GM21576 (cell line): ENCODE results near the gene NUP210.
"Not testable (repeated sequence)": the region's sequence is repeated elsewhere in the genome, so short reads cannot be mapped to it uniquely, and the experiment has no call there.

Source experiments
- ATAC-seq: cut with Tn5 transposase; IDR thresholded peaks from one replicate; pipeline ENCODE4 v1.9.1; 2021; ENCODE audit warnings: mild to moderate bottlenecking, moderate library complexity; ENCODE audit not compliant: unreplicated experiment

The NUP210 gene

DNA sequence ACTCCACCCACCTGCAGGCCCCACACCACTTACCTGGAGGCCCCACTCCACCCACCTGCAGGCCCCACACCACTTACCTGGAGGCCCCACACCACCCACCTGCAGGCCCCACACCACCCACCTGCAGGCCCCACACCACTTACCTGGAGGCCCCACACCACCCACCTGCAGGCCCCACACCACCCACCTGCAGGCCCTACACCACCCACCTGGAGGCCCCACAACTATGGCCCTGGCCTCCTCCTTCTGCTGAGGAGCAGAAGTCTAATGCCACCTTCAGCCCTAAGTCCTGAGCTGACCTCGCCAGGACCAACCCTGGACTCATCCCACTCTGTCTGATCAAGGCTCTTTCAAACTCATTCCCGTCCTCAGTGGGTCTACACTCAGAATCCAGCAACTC is 42.4 kb downstream of the NUP210 start:
- ATAC-seq: not testable (repeated sequence)

DNA sequence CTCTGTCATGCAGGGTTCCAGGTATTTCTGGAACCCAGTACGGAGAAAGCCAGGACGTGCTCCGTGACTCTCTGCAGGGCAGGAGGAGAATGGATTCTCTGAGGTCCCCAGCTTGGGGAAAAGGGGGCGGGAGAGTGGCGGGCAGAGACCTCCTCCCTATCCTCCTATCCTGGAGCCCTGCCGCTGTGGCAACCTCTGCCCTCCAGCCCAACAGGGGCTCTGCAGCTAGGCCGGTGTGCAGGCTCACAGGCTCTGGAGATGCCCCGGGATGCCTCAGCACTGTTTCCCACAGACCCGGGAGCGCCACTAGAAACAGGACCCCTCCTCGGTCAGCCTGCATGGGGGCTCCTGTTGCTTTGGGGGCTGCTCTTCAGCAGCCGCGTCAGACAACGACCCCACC is 43.1 kb downstream of the NUP210 start:
- no peak for ATAC-seq

DNA sequence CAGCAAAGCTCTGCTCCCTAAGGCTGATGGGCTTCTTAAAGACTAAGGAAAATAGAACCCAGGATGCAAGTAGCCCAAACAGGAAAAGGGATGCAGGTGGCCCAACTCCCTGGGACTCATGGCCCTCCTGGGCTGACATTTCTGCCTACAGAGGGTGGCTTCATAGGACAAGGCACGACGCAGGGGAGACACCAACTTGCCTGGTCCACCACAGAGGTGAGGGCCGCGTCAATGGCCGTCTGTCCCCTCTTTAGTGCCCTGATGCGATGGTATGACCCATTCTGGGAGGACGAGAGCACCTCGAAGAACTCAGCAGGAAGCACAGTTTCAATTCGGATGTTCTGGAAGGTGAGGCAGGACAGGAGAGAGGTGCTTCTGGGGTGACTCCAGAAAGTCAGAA is 44.0 kb downstream of the NUP210 start:
- ATAC-seq: no peak

DNA sequence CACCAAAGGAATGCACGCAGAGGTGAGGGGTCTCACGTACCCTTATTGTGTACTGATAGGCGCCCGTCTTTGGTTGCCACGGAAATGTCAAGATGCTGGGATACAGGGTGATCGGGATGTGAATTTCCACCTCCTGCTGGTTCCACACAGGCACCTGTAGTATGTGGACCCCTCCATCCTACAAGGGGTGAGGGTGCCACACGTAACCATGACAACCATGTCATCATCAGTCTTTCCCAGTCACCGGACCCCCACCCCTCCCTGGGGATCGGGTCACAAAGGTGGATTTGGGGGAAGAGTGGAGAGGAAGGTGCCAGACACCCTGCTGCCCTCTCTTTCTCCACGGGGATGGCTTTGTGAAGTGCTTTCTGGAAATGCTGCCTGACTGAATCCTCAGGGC is 44.7 kb downstream of the NUP210 start:
- no peak for ATAC-seq

DNA sequence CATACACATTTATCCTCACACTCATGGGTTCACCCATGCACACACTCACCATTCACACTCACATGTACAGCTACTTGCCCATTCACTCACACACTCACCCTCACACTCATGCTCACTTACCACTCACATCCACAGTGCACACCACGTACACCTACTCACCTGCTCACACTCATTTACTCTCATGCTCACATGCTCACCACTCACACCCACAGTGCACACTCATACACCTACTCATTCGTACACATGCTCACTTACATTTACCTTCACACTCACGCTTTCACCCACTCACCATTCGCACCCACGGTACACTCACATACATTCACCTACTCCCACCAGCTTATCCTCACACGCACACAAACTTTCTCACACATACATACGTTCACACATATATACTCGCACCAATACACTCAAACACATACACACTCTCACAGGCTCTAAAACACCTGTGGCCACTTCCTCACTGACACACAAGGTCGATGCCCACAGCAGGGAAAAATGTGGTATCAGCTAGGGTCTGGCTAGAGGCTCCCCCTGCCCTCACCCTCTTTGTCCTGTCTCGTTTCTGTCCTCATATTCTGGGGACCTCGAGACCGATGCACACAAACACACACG is 46.0 kb downstream of the NUP210 start:
- ATAC-seq: no peak

DNA sequence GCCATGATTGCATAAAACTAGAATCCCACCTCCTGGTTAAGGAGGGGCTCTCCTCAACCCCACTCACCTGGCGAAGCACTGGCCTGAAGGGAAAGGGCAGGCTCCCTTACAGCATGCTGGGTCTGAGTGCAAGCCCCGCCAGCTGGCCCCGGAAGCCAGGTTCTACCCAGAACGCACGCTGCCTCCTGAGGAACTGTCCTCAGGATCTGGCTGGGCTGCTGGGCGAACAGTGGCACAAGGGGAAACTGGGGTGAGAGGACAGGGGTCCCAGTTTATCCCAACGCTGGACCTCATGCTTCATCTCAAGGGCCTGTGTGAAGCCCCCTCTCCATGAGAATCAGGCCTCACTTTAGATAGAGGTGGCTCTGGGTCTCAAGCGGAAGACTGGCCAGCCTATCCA is 47.5 kb downstream of the NUP210 start:
- ATAC-seq: no peak

DNA sequence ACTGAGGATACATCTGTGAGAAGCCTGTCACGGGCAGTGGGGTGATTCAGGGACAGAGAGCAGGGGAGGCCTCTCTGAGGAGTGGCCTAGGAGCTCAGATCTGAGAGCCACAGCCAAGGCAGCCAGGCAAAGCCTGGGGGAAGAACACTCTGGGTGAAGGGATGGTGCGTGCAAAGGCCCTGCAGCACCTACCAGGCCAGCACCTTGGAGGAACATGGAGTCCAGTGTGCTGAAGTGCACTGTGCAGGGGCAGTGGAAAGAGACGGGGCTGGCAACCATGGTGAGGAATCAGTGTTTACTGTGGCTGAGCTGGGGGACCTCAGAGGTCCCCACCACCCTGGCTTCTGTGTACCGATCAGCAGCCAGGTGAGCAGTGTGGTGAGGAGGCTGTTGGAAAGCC is 48.0 kb downstream of the NUP210 start:
- ATAC-seq: no peak

DNA sequence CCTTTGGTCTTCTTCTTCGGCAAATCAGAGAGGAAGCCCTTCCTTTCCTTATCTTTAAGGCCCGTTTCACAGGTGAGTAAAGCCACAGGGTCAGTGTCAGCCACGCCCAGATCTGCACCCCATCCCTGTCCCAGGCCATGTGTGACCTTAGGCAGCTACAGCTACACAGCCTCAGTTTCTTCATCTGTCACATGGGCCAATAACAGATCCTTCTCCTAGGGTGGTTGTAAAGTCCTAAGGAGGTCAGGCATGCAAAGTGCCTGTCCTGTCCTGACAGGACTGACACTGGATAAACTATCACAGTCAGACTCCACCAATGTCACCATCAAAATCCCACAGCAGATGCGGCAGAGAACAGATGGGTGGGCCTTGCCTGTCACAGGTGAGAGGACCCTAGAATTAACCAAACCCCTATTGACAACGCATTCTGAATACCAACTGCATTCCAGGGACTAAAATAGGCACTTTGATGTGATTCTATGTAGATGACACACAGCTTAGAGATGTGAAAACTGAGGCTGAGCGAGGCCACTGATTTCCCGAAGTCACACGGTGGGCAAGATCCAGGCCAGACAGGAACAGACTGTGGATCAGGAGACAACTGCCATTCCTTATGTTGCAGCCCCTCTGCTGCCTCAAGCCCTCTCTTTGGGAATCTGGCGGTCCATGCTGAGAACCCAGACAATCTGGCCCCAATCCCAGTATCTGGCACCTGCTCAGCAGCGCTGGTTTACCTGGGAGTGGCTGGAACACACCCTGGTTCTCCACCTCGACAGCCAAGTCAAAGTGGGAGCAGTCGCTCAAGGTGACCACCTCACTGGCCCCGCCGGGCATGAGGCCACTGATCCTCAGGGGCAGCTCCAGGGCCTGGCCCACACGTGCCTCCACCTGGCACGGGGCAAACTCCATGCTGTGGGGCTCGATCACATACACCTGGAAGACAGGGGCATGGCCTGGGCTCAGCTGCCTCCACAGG is 48.7 kb downstream of the NUP210 start:
- no peak for ATAC-seq

DNA sequence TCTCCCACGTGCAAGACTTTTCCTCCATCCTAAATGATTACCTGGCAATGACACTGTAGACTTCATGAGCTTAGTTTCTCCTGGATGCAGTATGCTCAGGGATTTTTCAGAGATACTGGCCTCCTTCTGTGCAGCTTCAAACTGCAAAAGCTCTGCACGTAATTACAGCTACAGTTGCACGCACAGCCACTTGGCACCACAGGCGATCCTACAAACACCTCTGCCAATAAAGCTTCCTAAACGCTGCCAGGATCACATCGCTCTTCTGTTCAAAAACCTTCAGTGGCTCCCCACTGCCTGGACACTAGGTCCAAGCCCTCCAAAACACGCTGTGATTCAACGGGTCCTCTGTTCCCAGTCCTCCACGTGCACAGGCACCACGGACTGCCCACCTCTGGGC is 49.5 kb downstream of the NUP210 start:
- ATAC-seq: no peak

DNA sequence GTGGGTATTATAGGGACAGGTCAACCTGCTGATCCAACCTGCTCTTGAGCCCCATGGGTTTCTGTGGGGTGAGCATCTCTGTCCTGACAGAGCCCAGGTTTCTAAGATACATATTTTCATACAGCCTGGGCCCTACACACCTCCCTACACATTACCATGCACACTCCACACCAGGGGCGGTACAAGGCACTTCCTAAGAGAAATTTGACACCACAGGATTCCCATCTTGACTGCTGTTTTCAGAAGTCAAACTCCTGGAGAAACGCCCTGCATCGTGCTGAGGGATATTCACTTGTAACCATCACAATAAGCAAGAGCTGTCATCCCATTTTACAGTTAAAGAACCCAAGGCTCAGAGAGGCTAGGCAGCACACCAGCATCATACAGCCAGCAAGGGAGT is 50.1 kb downstream of the NUP210 start:
- no peak for ATAC-seq

DNA sequence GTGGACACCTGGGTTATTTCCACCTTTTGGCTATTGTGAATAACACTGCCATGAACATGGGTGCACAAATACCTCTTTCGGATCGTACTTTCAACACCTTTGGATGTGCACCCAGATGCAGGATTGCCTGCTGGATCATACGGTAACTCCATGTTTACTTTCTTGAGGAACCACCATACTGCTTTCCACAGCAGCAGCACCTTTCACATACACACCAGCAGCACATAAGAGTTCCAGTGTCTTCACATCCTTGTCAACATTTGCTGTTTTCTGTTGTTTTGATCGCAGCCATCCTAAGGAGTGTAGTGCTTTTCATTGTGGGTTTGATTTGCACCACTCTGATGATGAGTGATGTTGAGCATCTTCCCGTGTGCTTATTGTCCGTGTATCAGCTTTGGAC is 51.3 kb downstream of the NUP210 start:
- no peak for ATAC-seq

DNA sequence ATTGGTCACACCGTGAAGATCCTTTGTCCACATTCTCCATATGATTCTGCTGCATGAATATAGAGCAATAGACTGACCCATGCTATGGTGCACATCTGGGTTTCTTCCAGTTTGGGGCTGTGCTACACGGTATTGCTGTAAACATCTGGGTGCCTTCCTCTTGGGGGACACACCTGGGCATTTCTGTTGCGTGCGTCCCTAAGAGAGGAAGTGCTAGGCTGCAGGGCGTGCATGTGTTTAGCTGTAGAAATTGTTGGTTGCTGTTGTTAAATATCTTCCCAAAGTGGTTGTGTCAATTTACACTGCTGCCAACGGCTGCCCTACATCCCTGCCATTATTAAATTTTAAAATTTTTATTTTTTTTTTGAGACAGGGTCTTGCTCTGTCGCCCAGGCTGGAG is 52.4 kb downstream of the NUP210 start:
- no peak for ATAC-seq

DNA sequence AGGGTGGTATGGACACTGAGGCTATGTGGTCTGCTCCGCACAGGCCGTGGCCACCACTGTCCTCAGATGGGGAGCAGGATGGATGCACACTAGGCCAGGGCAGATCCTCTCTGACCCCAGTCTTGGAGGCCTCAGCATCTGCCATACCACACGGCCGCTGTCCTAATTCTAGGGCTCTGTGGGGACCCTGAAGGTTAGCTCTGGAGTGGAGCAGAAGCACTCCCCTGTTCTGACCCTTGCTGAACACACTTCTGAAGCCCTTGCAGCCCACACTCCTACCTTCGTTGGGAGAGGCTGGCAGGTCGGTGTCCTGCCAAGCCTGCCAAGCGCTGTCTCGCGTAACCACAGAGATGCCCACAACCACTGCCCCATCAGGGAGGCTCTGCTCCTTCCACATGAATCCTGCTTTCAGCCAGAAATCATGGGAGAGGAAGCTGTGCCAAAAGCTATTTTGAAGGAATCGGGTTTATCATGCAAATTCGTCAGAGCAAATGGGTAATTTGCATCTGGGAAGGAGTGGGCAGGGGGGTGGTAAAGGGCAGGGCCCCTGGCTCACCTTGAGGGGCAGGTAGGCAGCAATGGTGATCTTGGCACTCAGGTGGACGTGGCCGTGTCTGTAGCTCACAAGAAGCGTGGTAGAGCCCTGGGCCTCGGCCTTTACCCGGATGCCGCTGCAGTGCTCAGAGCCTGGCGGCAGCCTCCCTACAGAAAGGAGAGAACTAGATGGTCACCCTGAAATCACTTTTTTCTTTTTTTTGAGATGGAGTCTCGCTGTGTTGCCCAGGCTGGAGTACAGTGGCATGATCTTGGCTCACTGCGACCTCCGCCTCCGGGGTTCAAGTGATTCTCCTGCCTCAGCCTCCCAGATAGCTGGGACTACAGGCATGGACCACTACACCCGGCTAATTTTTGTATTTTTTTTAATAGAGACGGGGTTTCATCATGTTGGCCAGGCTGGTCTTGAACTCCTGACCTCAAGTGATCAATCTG is 54.4 kb downstream of the NUP210 start:
- ATAC-seq: no peak

DNA sequence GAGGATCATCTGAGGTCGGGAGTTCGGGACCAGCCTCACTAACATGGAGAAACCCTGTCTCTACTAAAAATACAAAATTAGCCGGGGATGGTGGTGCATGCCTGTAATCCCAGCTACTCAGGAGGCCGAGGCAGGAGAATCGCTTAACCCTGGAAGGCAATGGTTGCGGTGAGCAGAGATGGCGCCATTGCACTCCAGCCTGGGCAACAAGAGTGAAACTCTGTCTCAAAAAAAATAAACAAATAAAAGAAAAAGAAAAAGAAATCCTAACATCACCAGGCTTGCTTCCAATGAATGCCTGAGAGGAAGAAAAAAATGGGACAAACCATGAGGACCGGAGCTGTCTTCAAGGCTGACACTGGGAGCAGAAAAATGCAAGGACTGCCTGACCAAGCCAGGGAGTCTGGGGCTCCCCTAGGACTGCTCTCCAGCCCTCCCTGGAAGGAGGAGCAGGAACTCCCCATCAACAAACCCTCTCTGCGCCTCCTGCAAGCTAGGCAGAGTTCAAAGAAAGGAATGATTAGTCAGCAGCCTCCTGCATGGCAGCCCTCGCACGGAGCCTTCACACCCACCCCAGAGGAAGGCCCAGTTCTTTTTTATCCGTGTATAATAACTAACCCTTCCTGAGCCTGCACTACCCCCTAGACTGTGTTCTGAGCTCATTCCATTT is 55.4 kb downstream of the NUP210 start:
- no peak for ATAC-seq

DNA sequence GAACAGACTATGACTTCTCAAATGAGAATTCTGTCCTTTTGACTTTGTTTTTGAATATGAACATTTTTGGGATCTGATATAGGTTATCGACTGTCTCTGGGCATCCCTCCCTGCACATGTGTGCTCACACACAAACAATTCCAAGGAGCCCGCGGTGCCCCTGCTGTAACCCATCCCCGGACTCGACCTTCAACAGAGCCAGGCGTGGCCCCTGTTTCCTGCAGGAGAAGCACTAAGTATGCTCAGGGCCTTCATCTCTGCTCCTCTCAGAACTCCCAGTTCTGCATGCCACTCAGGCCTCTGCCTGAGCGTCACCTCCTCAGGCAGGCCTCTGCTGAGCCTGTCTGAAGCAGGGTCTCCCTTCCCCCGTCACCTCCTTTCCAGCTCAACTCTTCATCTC is 57.6 kb downstream of the NUP210 start:
- ATAC-seq: no peak

DNA sequence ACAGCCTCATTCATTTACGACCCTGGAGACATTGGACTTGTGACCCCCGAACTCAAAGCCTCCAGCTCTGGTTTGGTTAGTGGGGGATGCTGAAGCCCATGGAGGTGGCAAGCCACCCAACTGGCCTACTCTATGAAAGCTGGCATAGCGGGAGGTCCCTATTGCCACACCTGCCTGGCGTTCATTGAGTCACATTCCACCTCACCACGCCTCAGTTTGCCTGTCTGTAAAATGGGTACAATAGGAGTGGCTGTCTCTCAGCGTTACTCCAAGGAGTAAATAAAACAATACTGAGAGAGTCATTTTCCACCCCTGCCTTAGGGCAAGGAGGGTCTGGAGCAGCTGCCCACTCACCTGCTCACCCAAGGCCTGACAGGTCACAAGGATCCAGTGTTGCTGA is 60.2 kb downstream of the NUP210 start:
- ATAC-seq: no peak

DNA sequence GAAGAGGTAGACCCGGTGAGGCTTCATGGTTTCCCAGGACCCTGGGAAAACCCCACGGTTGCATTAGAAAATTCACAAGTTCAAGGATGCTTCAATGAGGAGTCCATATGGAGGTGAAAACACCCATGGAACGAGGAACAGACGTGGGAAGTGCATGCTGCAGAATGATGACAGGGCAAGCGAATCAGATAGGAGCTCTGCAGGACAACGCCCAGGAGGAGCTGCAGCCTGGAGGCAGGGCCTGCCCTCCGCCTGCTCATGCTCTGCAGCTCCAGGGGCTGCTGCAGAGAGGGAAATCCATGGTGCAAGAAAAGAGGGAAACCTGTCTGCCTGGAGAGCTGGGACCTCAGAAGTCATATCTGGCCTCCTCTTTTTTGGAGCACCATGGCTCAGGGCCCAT is 61.5 kb downstream of the NUP210 start:
- ATAC-seq: no peak

DNA sequence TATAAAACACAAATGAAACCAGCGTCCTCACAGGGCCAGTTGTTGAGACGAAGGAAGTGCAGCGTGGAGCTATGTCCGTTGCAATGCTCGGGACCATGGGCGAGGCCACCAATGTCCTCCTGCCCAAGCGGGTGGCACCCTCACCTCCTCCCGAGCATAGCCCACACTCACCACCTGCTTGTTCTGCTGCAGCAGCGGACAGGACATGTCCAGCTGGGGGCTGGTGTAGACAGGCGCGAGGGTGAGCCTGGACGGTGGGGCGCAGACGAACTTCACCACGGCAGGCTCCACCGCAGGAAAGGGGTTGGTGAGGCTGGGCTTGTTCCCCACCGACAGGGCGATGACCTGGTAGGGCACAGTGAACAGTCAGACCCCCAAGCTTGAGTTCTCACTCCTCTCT is 62.1 kb downstream of the NUP210 start:
- ATAC-seq: no peak

DNA sequence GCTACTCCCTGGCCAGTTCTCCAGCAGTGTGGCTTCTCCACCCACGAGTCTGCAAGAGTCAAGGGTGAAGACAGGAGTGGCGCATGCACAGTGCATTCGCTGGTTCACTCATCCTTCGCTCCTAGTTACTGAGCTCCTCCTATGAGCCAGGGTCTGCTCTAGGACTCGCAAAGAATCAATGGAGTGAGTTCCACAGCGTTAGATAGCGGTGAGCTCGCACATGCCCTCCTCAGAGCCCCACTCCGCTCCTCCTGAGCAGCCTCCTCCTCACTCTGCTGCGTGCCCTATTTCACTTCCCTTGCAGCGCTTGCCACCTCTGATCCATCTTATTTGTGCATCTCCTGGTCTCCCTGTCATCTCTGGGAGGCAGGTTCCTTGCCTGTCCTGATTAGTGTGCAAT is 63.0 kb downstream of the NUP210 start:
- no peak for ATAC-seq

DNA sequence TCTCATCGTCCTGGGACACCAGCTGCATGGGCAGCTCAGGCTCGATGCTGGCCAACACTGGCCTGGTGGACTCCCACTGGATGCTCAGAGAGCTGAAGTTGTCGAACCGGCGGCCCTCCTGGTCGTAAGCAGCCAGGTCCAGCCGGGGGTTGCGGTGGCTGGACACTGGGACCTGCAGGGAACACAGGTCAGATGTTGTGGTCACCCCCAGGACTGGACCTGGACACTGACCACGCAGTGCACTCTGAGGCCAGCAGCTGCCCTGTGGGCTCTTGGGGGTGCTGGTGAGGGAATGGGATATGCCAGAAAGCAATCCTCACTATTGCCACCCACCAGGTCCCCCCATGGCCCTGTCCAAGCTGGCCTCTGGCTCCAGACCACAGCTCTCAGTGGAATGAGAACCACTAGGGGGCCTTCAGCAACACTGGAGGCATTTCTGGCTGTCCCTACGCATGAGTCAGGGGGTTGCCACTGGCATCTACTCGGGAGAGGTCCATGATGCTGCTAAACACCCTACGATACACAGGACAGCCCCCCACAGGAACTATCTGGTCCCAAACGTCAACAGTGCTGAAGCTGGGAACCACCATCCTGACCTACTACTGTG is 66.1 kb downstream of the NUP210 start:
- no peak for ATAC-seq
